DLD1 (cell line): ENCODE measurements around the gene PCNX2.

Experiments
- in situ Hi-C: cut with HindIII; loops from 2 replicates; pipeline ENCODE4 v1.10.0; 2017; ENCODE audit warnings: low sequenced_read_pairs

Gene PCNX2

DNA sequence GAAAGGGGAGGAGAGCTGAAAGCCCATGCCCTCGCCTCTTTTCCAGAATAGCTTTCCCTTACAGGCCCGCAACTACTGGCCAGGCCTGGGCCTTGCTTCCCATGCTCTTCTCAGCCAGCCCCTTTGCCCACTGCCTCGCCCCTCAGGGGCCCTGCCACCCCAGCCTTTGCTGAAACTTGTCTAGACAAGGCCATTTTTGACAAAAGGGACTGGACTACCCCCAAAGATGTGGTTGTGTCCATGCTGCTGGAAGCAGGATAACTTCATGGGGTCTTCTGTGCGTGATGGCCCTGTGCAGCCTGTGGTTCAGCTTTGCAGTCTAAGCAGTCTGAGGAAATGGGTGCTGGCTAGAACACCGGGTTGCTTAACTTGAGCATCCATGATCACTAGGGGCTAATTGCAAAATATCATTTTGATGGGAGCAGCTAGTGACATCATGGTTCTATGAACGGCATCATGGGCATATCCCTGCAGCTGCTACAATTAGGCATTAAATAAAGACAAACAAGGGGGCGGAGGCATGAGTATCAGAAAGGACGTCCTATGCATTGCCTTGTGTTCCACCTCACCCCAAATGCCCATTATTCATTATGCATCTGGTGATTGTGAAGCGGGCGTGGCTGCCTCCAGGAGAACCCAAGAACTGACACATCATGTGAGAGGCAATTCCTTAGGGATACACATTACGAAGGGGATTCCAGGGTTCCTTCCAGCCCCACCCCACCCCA is 308.3 kb downstream of the PCNX2 start:
- in situ Hi-C loops, result no loop called here

DNA sequence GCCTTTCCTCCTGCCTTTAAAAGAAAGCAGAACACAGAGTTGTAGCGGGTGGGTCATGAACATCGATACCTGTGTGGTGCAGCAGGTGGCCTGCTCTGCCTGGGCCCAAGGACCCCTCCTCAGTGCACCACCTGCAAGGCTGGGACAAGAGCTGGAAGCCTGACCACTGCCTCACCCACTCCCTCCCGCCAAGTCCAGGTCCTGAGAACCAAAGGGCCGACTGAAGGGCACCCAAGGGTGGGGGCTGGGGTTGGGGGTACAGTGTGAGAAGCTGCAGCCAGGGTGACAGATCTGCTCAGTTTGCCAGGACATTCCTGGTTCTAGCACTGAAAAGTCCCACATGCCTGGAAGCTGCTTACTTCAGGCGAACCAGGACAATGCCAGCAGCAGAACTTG is 309.0 kb downstream of the PCNX2 start:
- in situ Hi-C loops, result no loop called here

DNA sequence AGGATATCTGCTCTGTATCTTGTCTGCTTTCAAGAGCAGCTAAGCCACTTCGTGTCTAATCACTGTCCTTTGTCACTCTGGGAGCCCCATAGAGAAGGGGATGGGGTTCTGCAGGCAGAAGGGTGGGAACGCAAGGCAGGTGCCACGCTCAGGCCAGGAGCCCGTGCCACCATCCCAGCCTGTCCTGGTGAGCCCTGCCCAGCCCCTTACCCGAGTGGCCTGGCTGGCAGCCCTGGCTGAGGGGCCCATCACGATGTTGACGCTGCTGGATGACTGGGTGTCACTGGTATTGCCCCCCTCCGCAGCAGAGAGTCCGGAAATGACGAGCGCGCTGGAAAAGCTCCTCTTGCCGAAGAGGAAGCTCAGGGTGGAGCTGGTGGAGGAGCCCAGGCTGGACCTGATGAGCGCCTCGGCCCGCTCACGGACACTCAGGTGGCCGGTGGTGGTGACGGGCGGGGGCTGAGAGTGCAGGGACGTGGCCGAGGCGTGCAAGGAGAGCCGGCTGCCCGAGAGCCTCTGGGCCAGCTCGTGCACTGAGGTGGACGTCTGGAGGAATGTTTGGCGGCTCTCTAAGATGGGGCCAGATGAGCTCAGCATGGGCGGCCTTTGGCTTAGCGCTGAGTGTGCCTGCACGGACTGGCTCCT is 309.5 kb downstream of the PCNX2 start:
- in situ Hi-C loops, result no loop called here

DNA sequence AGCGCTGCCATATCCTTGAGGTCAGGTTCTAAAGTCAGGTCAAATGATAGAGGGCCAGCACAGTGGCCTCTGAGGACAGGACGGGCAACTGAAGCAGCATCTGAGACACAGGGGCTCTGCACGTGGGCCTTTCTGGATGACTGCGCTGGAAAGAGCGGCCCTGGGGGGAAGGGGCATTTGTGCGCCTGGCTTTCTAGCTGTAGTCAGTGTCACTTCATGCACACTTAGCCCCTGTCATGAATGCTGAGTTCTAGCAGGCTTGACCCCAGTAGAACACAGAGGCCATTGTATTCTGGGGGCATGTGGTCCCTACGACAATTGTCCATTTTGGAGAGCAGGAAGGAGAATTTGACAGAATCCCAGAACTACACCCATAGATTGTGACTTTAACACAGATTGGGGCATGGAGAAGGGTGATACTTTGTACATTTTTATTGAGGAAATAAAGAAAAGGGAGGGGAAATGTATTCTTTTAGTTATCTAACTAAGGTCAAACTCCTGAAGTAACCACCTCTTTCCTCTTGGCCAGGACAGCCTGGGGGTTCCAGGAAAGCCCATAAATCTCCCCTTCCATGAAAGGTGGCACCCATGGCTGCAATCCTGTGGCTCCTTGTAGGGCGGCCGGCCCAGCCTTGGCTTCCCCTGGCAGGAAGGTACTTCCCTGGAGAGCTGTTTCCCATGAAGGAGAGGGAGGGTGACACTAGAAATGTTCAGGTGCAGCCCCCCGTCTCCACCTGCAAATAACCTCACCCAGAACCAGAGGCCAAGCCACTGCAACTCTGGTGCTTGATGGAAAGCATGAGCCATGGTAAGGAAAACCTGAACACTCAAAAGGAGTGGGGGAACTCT is 310.7 kb downstream of the PCNX2 start:
- in situ Hi-C loops, result no loop called here

DNA sequence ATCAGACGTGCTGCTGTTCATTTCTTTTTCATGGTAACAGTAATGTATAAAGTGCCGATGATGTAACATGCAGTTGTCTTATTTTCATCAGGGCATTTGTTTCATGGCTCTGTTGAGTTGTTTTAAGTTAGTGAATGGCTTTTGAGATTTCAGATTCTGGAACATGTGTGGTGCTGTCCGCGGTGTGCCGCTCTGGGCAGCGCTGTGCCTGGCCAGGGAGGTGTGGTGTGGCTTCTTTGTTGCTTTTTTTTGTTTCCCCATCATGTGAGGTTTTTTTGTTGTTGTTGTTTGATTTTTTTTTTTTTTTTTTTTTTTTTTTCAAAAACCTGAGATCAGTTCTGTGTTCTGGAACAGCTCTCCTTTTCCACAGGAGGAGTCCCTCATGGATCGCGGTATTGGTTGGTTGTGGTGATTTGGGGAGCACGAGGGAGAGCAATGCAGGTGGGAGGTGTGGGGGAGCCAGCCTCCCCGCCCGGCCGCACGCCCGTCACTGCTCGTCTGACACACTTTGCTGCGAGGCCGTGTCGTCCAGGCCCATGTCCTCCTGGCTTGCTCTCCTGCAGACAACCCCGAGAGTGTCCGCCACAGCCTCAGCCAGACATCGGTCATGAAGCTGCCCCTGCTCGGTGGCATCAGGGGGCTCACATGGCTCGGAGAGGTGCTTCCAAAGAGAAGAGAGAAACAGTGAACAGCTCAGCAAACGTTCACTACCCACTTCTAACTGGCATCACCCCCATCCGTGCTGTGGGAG is 311.5 kb downstream of the PCNX2 start:
- in situ Hi-C loops, result no loop called here

DNA sequence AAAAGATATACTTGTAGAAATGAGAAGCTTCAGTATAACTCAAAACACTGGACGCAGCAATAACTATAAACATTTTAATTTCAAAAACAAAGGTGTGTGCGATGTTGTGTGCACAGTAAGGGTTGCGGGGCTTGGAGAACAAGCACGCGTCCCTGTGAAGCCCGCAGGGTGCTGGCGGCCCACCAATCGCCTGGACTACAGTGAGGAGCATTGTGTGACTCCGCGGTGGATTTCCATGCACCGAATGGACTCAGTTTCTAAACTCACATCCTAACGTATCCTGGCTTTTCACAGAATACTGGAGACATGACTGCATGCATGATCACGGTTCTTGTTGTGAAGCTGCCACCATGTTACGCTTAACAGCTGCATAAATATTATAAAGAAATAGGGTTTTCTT is 312.1 kb downstream of the PCNX2 start:
- in situ Hi-C loops, result no loop called here

DNA sequence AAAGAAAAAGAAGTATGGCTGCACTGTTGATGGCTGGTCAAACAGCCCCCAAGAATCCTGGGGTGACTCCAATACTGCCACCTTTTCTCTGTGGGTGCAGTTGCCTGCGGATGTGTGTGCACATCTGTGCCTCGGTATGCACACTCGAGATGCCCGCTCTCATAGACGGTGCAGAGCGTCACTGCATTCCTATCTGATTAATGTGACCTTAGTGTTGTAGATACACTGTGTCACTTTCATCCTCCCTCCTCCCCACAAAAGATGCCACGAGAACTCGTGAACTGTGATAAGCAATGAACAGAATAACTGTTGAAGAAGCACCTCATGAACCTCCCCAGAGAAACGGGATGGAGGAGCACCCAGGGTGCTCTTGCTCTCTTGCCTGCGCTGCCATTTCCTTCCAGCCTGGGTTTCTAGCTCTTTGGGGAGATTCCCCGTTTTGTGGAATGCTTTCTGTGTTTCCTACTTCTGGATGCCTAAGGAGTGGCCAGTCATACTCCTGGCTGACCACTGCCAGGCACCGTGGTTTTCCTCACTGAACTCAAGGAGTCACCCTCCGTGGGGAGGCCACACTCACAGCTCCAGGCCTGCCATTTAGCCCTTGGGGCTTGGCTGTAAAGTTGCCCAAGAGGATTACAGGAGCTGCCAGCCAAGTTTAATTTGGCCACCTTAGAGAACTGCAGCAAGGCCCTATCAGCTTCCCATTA is 313.1 kb downstream of the PCNX2 start:
- in situ Hi-C loops, result no loop called here

DNA sequence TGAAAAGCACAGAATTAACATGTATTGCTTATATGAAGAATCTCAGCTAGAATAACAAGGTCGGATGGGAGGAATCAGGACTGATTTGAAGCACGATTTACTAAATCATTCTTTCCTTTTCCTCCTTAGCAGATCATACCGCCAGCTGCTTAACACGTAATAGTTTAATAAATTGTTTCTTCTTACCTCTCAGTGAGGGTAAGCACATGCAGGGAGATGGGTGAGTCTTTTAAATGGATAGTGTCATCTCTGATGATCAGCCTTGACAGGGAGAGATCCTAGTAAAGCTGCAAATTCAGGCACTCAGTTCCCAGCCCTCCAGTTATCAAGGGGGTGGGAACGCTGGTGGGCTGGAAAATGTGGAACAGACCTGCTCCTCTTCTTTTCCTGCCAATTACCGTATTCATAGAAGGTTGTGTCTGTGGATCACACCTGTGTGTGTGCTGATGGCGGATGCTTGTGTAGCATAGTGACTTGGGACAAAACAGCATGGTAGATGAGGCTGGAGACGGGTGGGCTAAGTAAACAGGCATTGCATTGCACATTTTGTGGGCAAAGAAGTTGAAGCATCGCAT is 314.5 kb downstream of the PCNX2 start:
- in situ Hi-C loops, result no loop called here

DNA sequence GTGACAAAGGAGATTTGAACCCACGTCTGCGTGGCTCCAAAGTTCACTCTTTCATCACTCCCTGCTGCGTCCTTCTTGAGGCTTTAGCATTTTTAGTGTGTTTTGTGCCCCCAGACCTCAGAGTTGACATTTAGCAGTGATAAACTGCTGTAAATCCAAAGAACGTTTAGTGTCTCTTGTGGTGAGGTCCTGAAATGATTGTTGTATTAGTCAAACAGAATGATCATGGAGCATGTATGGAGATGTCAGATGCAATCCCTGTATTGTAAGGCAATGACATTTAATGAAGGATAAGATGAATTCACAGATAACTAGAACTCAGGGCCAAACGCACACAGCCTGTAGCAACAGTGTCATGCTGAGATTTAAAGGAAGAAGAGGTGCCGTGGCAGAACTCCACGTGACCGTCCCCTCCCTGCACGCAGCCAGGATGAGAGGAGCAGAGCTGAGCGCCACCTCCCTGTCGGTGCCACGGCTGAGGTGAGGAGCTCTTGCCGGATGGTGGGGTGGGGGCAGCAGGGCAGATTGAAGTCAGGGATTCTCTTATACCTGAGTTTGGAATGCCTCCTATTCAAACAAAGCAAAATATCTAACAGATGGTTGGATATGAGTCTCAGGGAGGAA is 315.1 kb downstream of the PCNX2 start:
- in situ Hi-C loops, result no loop called here

DNA sequence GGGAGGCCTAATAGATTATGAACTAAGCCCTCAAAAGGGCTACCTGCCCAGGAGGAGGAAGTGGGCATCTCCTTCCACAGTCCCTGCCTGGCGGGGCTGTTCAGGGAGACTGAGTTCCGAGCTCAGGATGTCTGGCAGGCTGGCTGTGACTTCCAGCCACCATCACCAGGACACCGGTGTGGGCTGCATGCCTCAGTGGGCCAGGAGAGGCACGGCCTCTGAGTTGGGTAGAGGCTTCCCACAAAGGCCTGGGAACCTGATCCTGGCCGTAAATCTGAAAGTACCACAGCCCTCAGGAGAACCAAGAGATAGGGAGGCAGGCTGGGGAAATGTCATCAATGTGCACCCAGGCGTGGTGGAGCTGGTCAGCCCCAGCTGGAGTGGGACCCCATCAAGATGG is 316.0 kb downstream of the PCNX2 start:
- in situ Hi-C loops, result no loop called here

DNA sequence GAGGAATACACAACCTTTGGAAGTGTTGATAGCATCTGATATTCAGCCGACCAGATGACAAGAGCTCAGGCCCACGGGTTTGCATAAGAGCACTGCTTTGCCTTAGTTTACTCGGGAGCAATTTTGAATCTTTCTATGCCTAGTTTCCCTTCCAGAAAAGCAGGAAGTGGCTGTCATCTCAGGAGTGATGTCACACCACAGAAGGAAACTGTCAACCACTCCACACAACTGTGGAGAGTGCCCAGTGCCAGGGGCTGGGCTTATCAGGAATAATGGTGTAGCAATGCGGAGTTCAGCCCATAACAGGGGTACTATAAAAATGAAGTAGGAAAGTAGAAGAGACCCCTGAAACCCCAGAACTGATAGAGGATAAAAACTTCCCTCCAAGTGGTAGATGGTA is 316.7 kb downstream of the PCNX2 start:
- in situ Hi-C loops, result no loop called here

DNA sequence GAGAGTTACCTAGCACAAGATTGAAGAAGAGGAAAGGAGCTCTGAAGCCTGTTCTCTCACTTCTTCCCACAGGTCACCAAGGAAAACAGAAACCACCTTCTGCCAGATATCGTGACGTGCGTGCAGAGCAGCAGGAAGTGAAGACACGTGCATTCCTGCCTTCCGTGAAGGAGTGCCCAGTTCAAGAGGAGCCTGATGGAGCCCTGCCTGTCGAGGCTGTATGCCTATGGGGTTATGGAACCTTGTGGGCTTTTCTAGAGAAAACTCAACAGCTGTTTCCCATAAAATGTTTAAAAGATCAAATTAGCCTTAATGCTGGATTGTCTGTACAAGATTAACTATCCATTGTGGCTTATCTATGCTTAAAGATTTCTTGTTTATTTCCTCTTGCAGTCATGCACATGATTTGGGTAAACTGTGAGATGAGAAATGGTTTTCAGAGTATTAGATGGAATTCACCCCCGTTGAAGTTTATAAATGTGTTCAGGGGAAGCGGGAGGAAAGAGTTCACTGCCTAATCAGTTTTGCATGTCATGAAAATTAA is 317.4 kb downstream of the PCNX2 start:
- in situ Hi-C loops, result no loop called here

DNA sequence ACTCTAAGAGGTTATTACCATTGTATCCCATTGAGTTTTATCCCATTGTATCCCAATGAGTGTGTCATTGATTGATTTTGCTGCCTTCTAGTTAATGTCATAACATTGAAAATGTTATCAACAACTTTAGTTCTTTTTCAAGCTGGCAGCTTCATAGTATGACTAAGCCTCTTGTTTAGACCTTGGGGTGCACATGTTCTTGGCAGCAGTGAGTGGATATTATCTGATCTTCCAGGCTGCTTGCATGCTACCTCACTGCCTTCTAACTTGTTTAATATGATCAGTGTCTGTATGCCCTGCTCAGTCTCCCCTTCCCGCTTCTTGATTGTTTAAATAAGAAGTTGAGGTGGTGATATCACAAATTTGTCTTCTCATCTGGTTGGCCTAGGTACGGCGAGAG is 320.6 kb downstream of the PCNX2 start:
- in situ Hi-C loops, result no loop called here

DNA sequence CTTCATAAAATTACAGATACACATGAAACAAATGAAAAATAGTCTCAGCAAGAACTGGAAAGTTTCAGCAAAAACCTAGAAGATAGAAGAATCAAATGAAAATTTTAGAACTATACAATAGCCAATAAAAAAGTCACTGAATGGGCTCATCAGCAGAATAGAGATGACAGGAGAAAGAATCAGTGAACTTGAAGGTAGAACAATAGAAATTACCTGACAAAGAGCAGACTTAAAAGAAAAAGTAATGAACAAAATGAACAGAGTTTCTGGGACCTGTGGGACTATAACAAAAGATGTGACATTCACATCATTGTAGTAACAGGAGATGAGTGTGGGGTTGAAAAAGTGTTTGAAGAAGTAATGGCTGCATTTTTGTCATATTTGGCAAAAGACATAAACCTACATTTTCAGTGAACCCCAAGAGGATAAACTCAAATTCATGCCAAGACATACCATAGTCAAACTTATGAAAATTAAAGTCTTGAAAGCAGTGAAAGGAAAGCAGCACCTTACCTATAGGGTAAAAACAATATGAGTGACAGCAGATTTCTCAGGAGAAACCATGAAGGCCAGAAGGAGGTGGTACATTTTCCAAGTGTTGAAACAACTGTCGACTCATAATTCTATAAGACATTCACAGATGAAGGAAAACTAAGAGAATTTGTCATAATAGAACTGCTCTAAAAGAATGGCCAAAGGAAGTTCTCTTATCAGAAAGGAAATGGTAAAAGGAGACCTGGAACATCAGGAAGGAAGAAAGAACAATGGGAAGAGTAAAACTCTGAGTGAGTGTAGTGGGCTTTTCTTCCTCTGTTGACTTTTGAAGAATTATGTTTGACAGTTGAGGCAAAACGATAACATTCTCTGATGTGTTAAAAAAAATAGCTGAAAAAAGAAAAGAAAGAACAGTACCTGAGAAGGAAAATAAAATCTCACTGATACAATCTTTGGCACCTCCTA is 321.6 kb downstream of the PCNX2 start:
- in situ Hi-C loops, result no loop called here

DNA sequence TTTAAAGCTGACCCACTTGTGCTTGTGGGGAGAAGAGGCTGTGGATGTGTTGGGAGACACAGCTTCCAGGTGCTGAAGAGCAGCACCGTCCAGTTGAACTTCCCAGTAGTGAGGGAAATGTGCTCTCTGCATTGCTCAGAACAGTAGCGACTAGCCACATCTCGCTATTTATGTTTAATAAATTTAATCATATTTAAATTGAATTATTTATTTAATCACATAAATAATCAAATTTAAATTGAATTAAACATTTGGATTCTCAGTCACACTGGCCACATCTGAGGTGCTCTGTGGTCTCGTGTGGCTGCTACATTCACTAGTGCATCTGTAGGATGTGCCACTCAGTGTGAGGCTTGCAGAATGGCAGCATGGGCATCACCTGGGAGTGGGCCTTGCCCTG is 325.0 kb downstream of the PCNX2 start:
- in situ Hi-C loops, result no loop called here

DNA sequence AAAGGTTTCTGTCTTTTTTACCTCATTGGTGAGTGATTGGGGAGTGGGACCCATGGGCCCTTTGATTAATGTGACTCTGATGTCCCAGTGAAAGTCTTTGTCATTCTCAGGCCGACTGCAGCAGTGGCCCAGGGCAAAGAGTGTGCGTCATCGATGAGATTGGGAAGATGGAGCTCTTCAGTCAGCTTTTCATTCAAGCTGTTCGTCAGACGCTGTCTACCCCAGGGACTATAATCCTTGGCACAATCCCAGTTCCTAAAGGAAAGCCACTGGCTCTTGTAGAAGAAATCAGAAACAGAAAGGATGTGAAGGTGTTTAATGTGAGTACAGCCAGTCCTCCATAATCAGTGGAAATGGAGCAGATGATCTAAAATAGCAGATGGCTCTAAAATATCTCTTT is 325.7 kb downstream of the PCNX2 start:
- in situ Hi-C loops, result no loop called here

DNA sequence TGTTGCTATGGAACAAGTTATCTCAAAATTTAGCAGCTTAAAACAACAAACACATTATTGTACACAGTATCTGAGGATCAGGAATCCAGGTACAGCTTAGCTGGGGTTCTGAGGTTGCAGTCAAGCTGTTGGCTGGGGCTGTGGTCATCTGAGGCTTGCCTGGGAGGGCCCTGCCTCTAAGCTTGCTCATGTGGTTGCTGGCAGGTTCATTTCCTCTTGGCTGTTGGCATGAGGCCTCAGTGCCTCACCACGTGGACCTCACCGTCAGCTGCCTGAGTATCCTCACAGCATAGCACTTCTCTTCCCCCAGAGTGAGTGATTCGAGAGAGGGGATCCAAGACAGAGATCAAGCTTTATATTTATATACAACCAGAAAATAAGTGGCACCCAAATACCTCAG is 326.6 kb downstream of the PCNX2 start:
- in situ Hi-C loops, result no loop called here

DNA sequence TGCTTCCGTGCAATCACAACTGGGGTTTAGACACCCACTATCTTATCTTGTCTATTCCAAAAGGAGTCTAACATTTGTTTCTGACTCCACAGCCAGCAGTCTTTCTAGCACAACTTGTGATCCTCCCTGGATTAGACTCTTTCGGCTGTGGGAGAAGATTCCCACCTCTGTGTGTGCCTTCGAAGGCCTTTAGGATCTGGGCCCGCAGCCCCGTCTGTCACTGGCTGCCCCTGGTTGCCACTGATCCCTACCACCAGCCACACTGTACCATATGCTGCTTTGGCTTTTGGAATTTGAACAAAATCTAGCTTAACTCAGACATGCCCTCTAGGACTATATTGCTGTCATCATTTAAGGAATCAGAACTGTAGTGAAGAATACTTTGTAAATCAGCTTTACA is 327.1 kb downstream of the PCNX2 start:
- in situ Hi-C loops, result no loop called here
